Measurements from ENCODE around the gene ATF4. TPM values are rescaled to one million over a fixed set of nuclear protein-coding genes. Genes with fewer than 3 reads are reported as not detected.

ATF4 gene
- total and polyA plus RNA-seq, 2 of the 8 experiments (the other 6 are each of a cell fraction or from before 2014, with no cell fraction given), result 553 to 704 TPM

- TF ChIP-seq POU5F1 (IDR thresholded peaks at IDR 0.05; ENCODE audit: low read depth, low read length), result no peak
- no peak for TF ChIP-seq SP1 (IDR thresholded peaks at IDR 0.05; ENCODE audit: low read depth, low read length)
- TF ChIP-seq SUZ12 (IDR thresholded peaks at IDR 0.05; ENCODE audit: low read length), result no peak
- TF ChIP-seq JUND (IDR thresholded peaks at IDR 0.05; ENCODE audit: low read length), result no peak
- TF ChIP-seq CEBPB (IDR thresholded peaks at IDR 0.05; ENCODE audit: low read depth, low read length), result peak; percentile 24; the same call in 1 of the 2 replicates
- TF ChIP-seq GABPA (IDR thresholded peaks at IDR 0.05; ENCODE audit: borderline replicate concordance, insufficient read depth, low read length), result no peak
- TF ChIP-seq, protein P1, sequence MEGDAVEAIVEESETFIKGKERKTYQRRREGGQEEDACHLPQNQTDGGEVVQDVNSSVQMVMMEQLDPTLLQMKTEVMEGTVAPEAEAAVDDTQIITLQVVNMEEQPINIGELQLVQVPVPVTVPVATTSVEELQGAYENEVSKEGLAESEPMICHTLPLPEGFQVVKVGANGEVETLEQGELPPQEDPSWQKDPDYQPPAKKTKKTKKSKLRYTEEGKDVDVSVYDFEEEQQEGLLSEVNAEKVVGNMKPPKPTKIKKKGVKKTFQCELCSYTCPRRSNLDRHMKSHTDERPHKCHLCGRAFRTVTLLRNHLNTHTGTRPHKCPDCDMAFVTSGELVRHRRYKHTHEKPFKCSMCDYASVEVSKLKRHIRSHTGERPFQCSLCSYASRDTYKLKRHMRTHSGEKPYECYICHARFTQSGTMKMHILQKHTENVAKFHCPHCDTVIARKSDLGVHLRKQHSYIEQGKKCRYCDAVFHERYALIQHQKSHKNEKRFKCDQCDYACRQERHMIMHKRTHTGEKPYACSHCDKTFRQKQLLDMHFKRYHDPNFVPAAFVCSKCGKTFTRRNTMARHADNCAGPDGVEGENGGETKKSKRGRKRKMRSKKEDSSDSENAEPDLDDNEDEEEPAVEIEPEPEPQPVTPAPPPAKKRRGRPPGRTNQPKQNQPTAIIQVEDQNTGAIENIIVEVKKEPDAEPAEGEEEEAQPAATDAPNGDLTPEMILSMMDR (IDR thresholded peaks at IDR 0.05; ENCODE audit: control extremely low read depth in 1 of 3, insufficient read depth in 1 of 3, low read depth in 1 of 3, low read length in 3 of 3), result peak; percentile 57 to 77 (median 67)
- no peak for TF ChIP-seq KDM5A (IDR thresholded peaks at IDR 0.05; ENCODE audit: low read length)
- no peak for TF ChIP-seq HDAC6 (IDR thresholded peaks at IDR 0.05; ENCODE audit: low read depth, low read length)
Observed at GRCh38 chr22:39514373-39514973, 5.9 kb upstream of the ATF4 start (continued).

Data from H1 (cell line).